Lower leg skin (tissue), 4 donors: ENCODE data around the gene PRMT7. TPM values are rescaled to one million over a fixed set of nuclear protein-coding genes. Genes with fewer than 3 reads are reported as not detected.

ENCODE experiments used
- DNase-seq, 2 donors: peaks; one replicate each; pipeline ENCODE4 v3.0.0-alpha.2; 2019; ENCODE audit warnings: low spot score in 2 of 2
- H3K4me3 ChIP-seq: fragments of 200-600 bp; sonication (generic); 2 replicates; pipeline ENCODE4 v1.5.1; 2017; ENCODE audit warnings: mild to moderate bottlenecking, low read depth; ENCODE audit not compliant: poor library complexity, severe bottlenecking
- CTCF ChIP-seq, 3 donors: fragments of 450-650 bp; IDR thresholded peaks; one replicate each; pipeline ENCODE4 v1.5.1; 2016; ENCODE audit warnings: antibody characterized with exemption in 3 of 3, mild to moderate bottlenecking in 3 of 3, moderate library complexity in 2 of 3
- POLR2A ChIP-seq, 2 donors: fragments of 450-650 bp; IDR thresholded peaks; one replicate each; pipeline ENCODE4 v1.6.1; 2016 to 2017; ENCODE audit warnings: antibody characterized with exemption in 2 of 2, mild to moderate bottlenecking in 1 of 2, moderate library complexity in 1 of 2
- WGBS, 2 donors: methylation state at CpG; one replicate each; pipeline ENCODE4 v1.1.5; 2018; 5-methylcytosine and 5-hydroxymethylcytosine counted together
- intact Hi-C: fragments of 100-400 bp; cut with DNase I; formaldehyde crosslinking; loops from one replicate; pipeline ENCODE4 v1.15.0; 2023; ENCODE audit warnings: low total_unique reads
- total RNA-seq, 4 donors: library from RNA; depleted of rRNA; stranded (reverse); fragments of >200 nt; gene quantifications; one replicate each; pipeline ENCODE4 v1.1.0, GENCODE V29; 2016

Gene PRMT7
- total RNA-seq, 4 donors from 2014 or later: 29.9 to 62.4 (median 45.9) TPM

DNA sequence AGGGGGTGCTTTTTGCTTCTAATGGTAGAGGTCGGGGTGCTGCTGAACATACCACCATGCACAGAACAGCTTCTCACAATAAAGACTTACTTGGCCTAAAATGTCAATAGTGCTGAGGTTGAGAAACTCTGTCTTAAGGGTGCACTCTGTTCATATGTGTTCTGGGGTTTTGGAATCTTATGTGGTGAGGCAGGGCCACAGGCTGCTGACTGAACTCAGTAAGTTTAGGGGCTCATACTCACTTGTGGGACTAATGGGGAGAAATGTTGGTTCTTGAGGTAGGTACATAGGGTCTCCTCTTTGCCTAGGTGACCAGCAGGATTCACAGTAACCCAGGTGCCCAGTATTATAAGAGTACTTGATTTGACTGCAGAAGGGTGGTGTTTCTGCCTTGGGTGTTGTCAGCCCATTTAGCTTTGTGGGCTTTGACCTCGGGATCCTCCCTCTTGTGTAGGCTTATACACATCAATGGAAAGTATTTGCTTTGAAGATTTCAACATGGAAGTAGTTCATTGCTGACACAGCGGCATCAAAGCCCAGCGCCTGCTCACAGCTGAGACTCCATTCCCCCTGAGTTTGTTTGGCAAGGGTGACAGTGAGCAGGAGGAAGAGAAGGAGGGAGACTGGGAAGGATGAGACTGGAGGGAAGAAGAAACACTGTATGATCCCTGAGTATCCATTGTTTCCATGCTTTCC lies 29.3 kb upstream of the PRMT7 start:
- no peak for DNase-seq
- 77 to 80% methylated on average over 4 of the region's 4 CpGs for WGBS, 2 donors
- intact Hi-C loops: no loop called here
- H3K4me3 ChIP-seq: no peak overlapping the region
- TF ChIP-seq POLR2A (IDR thresholded peaks at IDR 0.05) (no peak), CTCF (IDR thresholded peaks at IDR 0.05) (no peak)

DNA sequence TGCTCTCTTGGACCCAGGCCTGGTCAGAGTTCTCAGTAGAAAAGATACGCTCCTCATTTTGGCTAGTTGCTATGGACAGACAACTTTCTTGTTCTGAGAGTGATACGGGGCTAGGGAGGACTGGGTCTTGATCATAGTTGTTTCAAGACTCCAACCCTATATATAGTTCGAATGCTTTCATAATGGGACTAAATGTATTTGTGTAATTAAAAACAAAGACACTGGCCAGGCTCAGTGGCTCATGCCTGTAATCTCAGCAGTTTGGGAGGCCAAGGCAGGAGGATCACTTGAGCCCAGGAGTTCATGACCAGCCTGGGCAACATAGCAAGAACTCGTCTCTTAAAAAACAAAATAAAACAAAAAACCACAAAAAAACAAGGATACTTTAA lies 28.8 kb upstream of the PRMT7 start:
- TF ChIP-seq CTCF (IDR thresholded peaks at IDR 0.05) (no peak), POLR2A (IDR thresholded peaks at IDR 0.05) (no peak)
- WGBS, 2 donors: 72 to 92% methylated on average over 4 of the region's 4 CpGs
- no peak for DNase-seq
- intact Hi-C loops: no loop called here
- H3K4me3 ChIP-seq: no peak overlapping the region

GRCh38 chr16:68283346-68283745 lies 27.5 kb upstream of the PRMT7 start:
- no peak for TF ChIP-seq CTCF (IDR thresholded peaks at IDR 0.05)
- no peak overlapping the region for H3K4me3 ChIP-seq
- DNase-seq: no peak
- 56 to 60% methylated on average over 5 of the region's 5 CpGs for WGBS, 2 donors
- intact Hi-C loops: no loop called here

- 51 to 55% methylated on average over 9 of the region's 9 CpGs for WGBS, 2 donors
- peak in 1 of 2 donors; percentile 73 for DNase-seq
- no peak overlapping the region for H3K4me3 ChIP-seq
- no peak for TF ChIP-seq POLR2A (IDR thresholded peaks at IDR 0.05)
- intact Hi-C loops: no loop called here
Observed at GRCh38 chr16:68283801-68284598, 26.8 kb upstream of the PRMT7 start.

DNA sequence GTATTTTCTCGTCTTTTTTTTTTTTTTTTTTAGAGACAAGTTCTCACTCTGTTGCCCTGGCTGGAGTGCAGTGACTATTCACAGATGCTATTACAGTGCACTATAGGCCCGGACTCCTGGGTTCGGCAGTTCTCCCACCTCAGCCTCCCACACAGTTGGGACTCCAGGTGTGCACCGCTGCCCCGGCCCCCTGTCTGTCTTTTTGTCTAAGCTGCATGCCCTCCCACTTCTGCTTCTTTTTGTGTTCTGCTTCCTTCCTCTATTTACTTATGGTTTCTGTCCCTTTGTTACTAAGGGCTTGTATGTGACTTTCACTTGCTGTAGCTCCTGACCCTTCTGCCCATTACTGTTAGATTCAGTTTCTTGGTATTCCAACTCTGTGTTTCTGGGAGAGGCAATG lies 26.0 kb upstream of the PRMT7 start:
- intact Hi-C loops: no loop called here
- 65 to 67% methylated on average over 5 of the region's 5 CpGs for WGBS, 2 donors
- no peak for TF ChIP-seq CTCF (IDR thresholded peaks at IDR 0.05)
- no peak for TF ChIP-seq POLR2A (IDR thresholded peaks at IDR 0.05)
- no peak overlapping the region for H3K4me3 ChIP-seq
- DNase-seq: no peak

DNA sequence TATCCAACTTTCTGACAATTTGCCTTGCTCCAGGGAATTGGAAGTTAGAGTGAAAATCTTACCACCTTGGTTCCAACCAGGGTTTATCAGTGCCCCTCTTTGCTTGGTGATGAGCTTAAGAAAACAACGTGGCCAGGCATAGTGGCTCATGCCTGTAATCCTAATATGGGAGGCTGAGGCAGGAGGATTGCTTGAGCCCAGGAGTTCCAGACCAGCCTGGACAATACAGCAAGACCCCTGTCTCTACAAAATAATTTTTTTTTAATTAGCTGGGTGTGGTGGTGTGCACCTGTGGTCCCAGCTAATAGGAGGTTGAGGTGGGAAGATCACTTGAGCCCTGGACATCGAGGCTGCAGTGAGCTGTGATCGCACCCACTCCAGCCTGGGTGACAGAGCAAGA lies 25.1 kb upstream of the PRMT7 start:
- 94 to 98% methylated on average over 3 of the region's 3 CpGs for WGBS, 2 donors
- TF ChIP-seq POLR2A (IDR thresholded peaks at IDR 0.05): no peak
- TF ChIP-seq CTCF (IDR thresholded peaks at IDR 0.05): no peak
- no peak for DNase-seq
- intact Hi-C loops: no loop called here
- H3K4me3 ChIP-seq: no peak overlapping the region
